Small intestine (tissue), 7 donors: Measurements from ENCODE around the gene DBP. TPM values are rescaled to one million over a fixed set of nuclear protein-coding genes. Genes with fewer than 3 reads are reported as not detected.

Experiments used
- DNase-seq, 2 donors: peaks; one replicate each; pipeline versions ENCODE4 v3.0.0 to v3.0.0-alpha.2; 2013
- FAIRE-seq: peaks from 2 replicates; lab custom pipeline; 2012; peaks lifted over from hg19 to GRCh38; lab: Jason Lieb, UNC
- H3K27ac ChIP-seq, 3 donors: one replicate each; pipeline ENCODE4 v1.5.1; 2013; ENCODE audit warnings: low read length in 2 of 3, mild to moderate bottlenecking in 2 of 3, control low read depth in 1 of 3, inconsistent platforms in 1 of 3, low read depth in 1 of 3, moderate library complexity in 1 of 3
- H3K27me3 ChIP-seq, 3 donors: one replicate each; pipeline ENCODE4 v1.6.1; 2013; ENCODE audit warnings: low read length in 3 of 3, inconsistent platforms in 1 of 3; ENCODE audit not compliant: control insufficient read depth in 3 of 3, insufficient read depth in 3 of 3
- H3K36me3 ChIP-seq, 3 donors: one replicate each; pipeline ENCODE4 v1.6.1; 2013; ENCODE audit warnings: low read length in 3 of 3, inconsistent platforms in 1 of 3, low read depth in 1 of 3, mild to moderate bottlenecking in 1 of 3, moderate library complexity in 1 of 3; ENCODE audit not compliant: control insufficient read depth in 3 of 3, insufficient read depth in 2 of 3
- H3K4me1 ChIP-seq, 3 donors: one replicate each; pipeline ENCODE4 v1.6.1; 2013; ENCODE audit warnings: low read length in 2 of 3, inconsistent platforms in 1 of 3, low read depth in 1 of 3, mild to moderate bottlenecking in 1 of 3, moderate library complexity in 1 of 3; ENCODE audit not compliant: control insufficient read depth in 3 of 3, insufficient read depth in 2 of 3
- H3K4me3 ChIP-seq, 3 donors: one replicate each; pipeline ENCODE4 v1.5.1; 2013; ENCODE audit warnings: low read length in 3 of 3, control low read depth in 1 of 3, inconsistent platforms in 1 of 3, low read depth in 1 of 3, mild to moderate bottlenecking in 1 of 3, moderate library complexity in 1 of 3
- H3K9me3 ChIP-seq, 2 donors: one replicate each; pipeline ENCODE4 v1.6.1; 2013; ENCODE audit warnings: low read depth in 1 of 2, low read length in 1 of 2; ENCODE audit not compliant: control insufficient read depth in 2 of 2, insufficient read depth in 1 of 2
- WGBS, 3 donors: extraction: QIAGEN DNeasy Blood & Tissue Kit; methylation state at CpG; one replicate each; pipeline ENCODE4 v1.1.7; 2013; 5-methylcytosine and 5-hydroxymethylcytosine counted together
- polyA plus RNA-seq, 4 donors: library from polyadenylated mRNA; stranded (reverse) in 3 of 4; unstranded in 1 of 4; fragments of 200-250 nt in 3 of 4; fragments of 120-200 nt in 1 of 4; gene quantifications; one replicate each; pipeline versions ENCODE4 v1.2.1 to v1.2.3, GENCODE V29; 2013
- donor health status: healthy with polysubstance abuse.
- donor health status: control.
- donor health status: control.
- donor health status: Bipolar disorder and iron deficiency.
- donor health status: healthy.

DBP gene
- polyA plus RNA-seq, 4 donors = 7.1 to 40.3 (median 23.9) TPM

DNA sequence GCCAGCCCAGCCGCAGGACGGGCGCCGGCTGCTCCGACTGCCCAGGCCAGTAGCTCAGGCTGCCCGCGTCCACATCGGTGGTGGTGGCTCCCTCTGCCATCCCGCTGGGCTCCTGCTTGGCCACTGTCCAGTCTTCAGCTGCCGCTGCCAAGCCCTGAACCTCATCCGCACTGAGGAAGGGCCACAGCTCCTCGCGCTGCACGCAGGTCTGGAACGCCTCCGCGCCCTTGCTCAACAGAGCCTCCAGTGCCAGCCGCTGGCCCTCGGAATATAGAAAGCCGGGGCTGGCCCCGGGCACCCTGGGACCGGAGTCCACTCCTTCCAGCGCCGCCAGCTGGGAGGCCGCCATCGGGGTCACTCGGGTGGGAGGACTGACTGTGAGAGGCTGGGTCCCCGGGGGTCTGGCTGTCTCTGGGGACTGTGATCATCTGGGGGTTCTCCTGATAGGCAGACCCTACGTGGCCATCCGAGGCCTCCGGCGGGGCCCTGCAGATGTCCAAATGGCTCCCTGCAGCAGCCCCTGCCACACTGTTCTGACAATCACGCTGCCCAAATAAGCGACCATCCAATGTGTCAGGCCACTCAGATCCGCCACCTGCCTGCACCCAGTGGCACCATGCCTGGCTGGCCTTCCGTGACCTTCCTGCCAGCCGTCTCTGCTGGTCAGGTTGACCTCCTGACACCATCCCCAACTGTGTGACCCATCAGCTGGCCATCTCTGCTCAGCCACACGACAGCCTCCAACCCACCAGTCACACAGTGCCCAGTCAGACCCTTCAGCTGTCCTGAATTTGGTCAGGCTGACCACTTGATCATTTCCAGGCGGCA, 23.9 kb downstream of the DBP start:
- no peak for FAIRE-seq
- 14 to 66% (median 48%) methylated on average over 30 to 39 of the region's 39 CpGs for WGBS, 3 donors
- Histone ChIP-seq H3K27me3 (no peaks in the 10 kb centered on the region), H3K4me3 (peak overlapping the region; percentile 12 to 68 (median 65)), H3K36me3 (peaks cover 2 to 76% (median 16%) of the 10 kb centered on the region in 3 donors), H3K9me3 (no peaks in the 10 kb centered on the region), H3K4me1 (peaks cover 0 to 44% (median 5%) of the 10 kb centered on the region in 3 donors), H3K27ac (peak overlapping the region; percentile 95 to 97 (median 96))
- peak; percentile 31 to 80 for DNase-seq

- Histone ChIP-seq H3K4me1 (peaks cover 0 to 33% (median 0%) of the 10 kb centered on the region in 3 donors), H3K4me3 (no peak overlapping the region), H3K36me3 (peaks cover 2 to 76% (median 14%) of the 10 kb centered on the region in 3 donors), H3K27me3 (no peaks in the 10 kb centered on the region), H3K9me3 (no peaks in the 10 kb centered on the region), H3K27ac (no peak overlapping the region)
- WGBS, 3 donors = 86 to 89% (median 89%) methylated on average over 14 of the region's 14 CpGs
- DNase-seq (no peak), FAIRE-seq (no peak)
Measured at GRCh38 chr19:48611872-48612271, 25.3 kb downstream of the DBP start.

- Histone ChIP-seq H3K4me3 (no peak overlapping the region), H3K9me3 (no peaks in the 10 kb centered on the region), H3K27me3 (no peaks in the 10 kb centered on the region), H3K4me1 (peaks cover 0 to 15% (median 0%) of the 10 kb centered on the region in 3 donors), H3K36me3 (peaks cover 0 to 71% (median 2%) of the 10 kb centered on the region in 3 donors), H3K27ac (no peak overlapping the region)
- 91 to 94% (median 94%) methylated on average over 20 of the region's 20 CpGs for WGBS, 3 donors
- FAIRE-seq = no peak
- DNase-seq = no peak
Measured at GRCh38 chr19:48609571-48610108, 27.5 kb downstream of the DBP start.

- WGBS, 3 donors = 17 to 20% (median 18%) methylated on average over 9 of the region's 9 CpGs
- Histone ChIP-seq H3K9me3 (no peaks in the 10 kb centered on the region), H3K4me1 (peaks cover 0 to 14% (median 0%) of the 10 kb centered on the region in 3 donors), H3K36me3 (peaks cover 0 to 74% (median 2%) of the 10 kb centered on the region in 3 donors), H3K27ac (no peak overlapping the region), H3K4me3 (no peak overlapping the region), H3K27me3 (no peaks in the 10 kb centered on the region)
- FAIRE-seq (no peak), DNase-seq (peak; percentile 50 to 54)
Measured at GRCh38 chr19:48608798-48609263, 28.3 kb downstream of the DBP start.

- DNase-seq (no peak), FAIRE-seq (no peak)
- peaks cover 0 to 6% (median 0%) of the 10 kb centered on the region in 3 donors for H3K4me1 ChIP-seq
- no peaks in the 10 kb centered on the region for H3K27me3 ChIP-seq
- peaks cover 0 to 74% (median 2%) of the 10 kb centered on the region in 3 donors for H3K36me3 ChIP-seq
- 87 to 93% (median 88%) methylated on average over 7 of the region's 7 CpGs for WGBS, 3 donors
- H3K4me3 ChIP-seq = no peak overlapping the region
- no peak overlapping the region for H3K27ac ChIP-seq
- no peaks in the 10 kb centered on the region for H3K9me3 ChIP-seq
Measured at GRCh38 chr19:48607359-48607755, 29.8 kb downstream of the DBP start.

- DNase-seq (no peak), FAIRE-seq (no peak)
- WGBS, 3 donors = 89 to 93% (median 90%) methylated on average over 36 to 39 of the region's 39 CpGs
Measured at GRCh38 chr19:48606463-48607358, 30.5 kb downstream of the DBP start, which contains the start of gene SPACA4. Gene SPACA4, plus strand, starts transcription at chr19:48606742. Its CDS starts 237 bp downstream, at chr19:48606979.

DNA sequence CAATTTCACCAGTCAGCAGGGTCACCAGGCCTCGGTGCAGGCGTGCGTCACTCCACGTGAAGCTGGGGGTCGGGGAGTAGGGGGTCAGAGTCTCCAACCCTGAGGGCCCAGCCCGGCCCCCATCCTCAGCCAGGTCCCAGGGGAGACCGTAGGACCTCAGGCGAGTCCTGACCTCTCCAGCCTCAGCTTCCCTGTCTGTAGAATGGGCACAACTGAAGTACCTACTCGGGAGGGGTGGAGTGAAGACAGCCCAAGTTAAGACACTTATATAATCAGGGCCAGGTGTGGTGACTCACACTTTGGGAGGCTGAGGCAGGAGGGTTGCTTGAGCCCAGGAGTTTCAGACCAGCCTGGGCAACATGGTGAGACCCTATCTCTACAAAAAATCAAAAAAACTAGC, 33.3 kb downstream of the DBP start:
- no peak for FAIRE-seq
- no peaks in the 10 kb centered on the region for H3K27me3 ChIP-seq

More at GRCh38 chr19:48606463-48607358, 30.5 kb downstream of the DBP start, which contains the start of gene SPACA4:
- Histone ChIP-seq H3K4me3 (no peak within 1 kb of the TSS), H3K36me3 (peaks cover 0 to 73% (median 0%) of the 10 kb centered on the region in 3 donors), H3K27ac (no peak within 1 kb of the TSS), H3K9me3 (no peaks in the 10 kb centered on the region), H3K27me3 (no peaks in the 10 kb centered on the region), H3K4me1 (peaks cover 0 to 10% (median 0%) of the 10 kb centered on the region in 3 donors)

More for the DNA sequence above, 33.3 kb downstream of the DBP start:
- H3K4me3 ChIP-seq = no peak overlapping the region
- WGBS, 3 donors = 88 to 93% (median 89%) methylated on average over 9 of the region's 9 CpGs
- DNase-seq = no peak
- no peak overlapping the region for H3K27ac ChIP-seq
- no peaks in the 10 kb centered on the region for H3K9me3 ChIP-seq
- H3K4me1 ChIP-seq = peaks cover 0 to 15% (median 0%) of the 10 kb centered on the region in 3 donors
- peaks cover 0 to 71% (median 3%) of the 10 kb centered on the region in 3 donors for H3K36me3 ChIP-seq
